OCI-LY3 (cell line): ENCODE measurements around the gene GLIS1.

ENCODE experiments used
- H2AFZ ChIP-seq: fragments of 200-600, 300-600 bp; shearing (Covaris generic); 2 replicates; pipeline ENCODE4 v1.6.0; 2014; ENCODE audit warnings: antibody characterized with exemption, low read depth, low read length
- H3K27ac ChIP-seq: fragments of 200-600, 300-600 bp; sonication (generic); 2 replicates; pipeline ENCODE4 v1.5.1; 2014; ENCODE audit warnings: mild to moderate bottlenecking, low read length, moderate library complexity, mixed read lengths
- H3K27me3 ChIP-seq: fragments of 200-600, 300-600 bp; sonication (generic); 2 replicates; pipeline ENCODE4 v1.6.1; 2014; ENCODE audit warnings: low read depth, low read length, mixed read lengths
- H3K36me3 ChIP-seq: fragments of 200-600, 300-600 bp; sonication (generic); replicated peaks from 2 replicates; pipeline ENCODE3; 2014; ENCODE audit warnings: low read depth, low read length, mixed read lengths
- H3K4me1 ChIP-seq: fragments of 300-600, 200-600 bp; sonication (generic); 2 replicates; pipeline ENCODE4 v1.6.1; 2014; ENCODE audit warnings: low read length, mixed read lengths
- H3K4me2 ChIP-seq: fragments of 200-600, 300-600 bp; sonication (generic); 2 replicates; pipeline ENCODE4 v1.6.1; 2014; ENCODE audit warnings: low read length, mixed read lengths
- H3K4me3 ChIP-seq: fragments of 300-600, 200-600 bp; sonication (generic); 2 replicates; pipeline ENCODE4 v1.5.1; 2014; ENCODE audit warnings: antibody characterized with exemption, mild to moderate bottlenecking, low read length, moderate library complexity
- H3K79me2 ChIP-seq: fragments of 300-600, 200-600 bp; shearing (Covaris generic); 2 replicates; pipeline ENCODE4 v1.6.1; 2014; ENCODE audit warnings: mild to moderate bottlenecking, low read length, mixed read lengths
- H3K9ac ChIP-seq: fragments of 300-600, 200-600 bp; shearing (Covaris generic); 2 replicates; pipeline ENCODE4 v1.6.0; 2014; ENCODE audit warnings: mild to moderate bottlenecking, low read length, moderate library complexity
- H3K9me3 ChIP-seq: fragments of 200-600, 300-600 bp; shearing (Covaris generic); 2 replicates; pipeline ENCODE4 v1.6.1; 2014; ENCODE audit warnings: low read length, mixed read lengths; ENCODE audit not compliant: insufficient read depth
- H4K20me1 ChIP-seq: fragments of 200-600, 300-600 bp; sonication (generic); 2 replicates; pipeline ENCODE4 v1.6.1; 2016; ENCODE audit warnings: low read length, mixed read lengths; ENCODE audit not compliant: insufficient read depth
- CTCF ChIP-seq: fragments of 200-600, 300-600 bp; sonication (generic); IDR thresholded peaks from 2 replicates; pipeline ENCODE4 v1.5.1; 2014; ENCODE audit warnings: antibody characterized with exemption, low read length, low read depth
- EZH2phosphoT487 ChIP-seq: fragments of 200-600 bp; shearing (Covaris generic); IDR thresholded peaks from 2 replicates; pipeline ENCODE4 v1.6.1; 2018; ENCODE audit warnings: antibody characterized with exemption, mixed run types, low read depth

Gene GLIS1

GRCh38 chr1:53619367-53620060 lies 119.5 kb downstream of the GLIS1 start:
- no peak for TF ChIP-seq CTCF
- H3K79me2 ChIP-seq = no peaks in the 10 kb centered on the region
- no peak overlapping the region for H3K4me2 ChIP-seq
- H3K4me3 ChIP-seq = no peak overlapping the region
- no peaks in the 10 kb centered on the region for H3K27me3 ChIP-seq
- H3K9ac ChIP-seq = no peak overlapping the region
- H3K9me3 ChIP-seq = no peaks in the 10 kb centered on the region
- peaks cover 11% of the 10 kb centered on the region for H3K4me1 ChIP-seq
- H2AFZ ChIP-seq = no peak overlapping the region
- no peaks in the 10 kb centered on the region for H3K36me3 ChIP-seq
- no peaks in the 10 kb centered on the region for H4K20me1 ChIP-seq
- no peak overlapping the region for H3K27ac ChIP-seq

GRCh38 chr1:53618500-53619366 lies 120.2 kb downstream of the GLIS1 start:
- H3K4me1 ChIP-seq = peaks cover 12% of the 10 kb centered on the region
- no peak overlapping the region for H3K4me3 ChIP-seq
- H3K9me3 ChIP-seq = no peaks in the 10 kb centered on the region
- H3K27me3 ChIP-seq = no peaks in the 10 kb centered on the region
- no peaks in the 10 kb centered on the region for H4K20me1 ChIP-seq
- TF ChIP-seq EZH2phosphoT487 = no peak
- no peak for TF ChIP-seq CTCF
- H3K36me3 ChIP-seq = no peaks in the 10 kb centered on the region
- no peak overlapping the region for H2AFZ ChIP-seq
- H3K27ac ChIP-seq = no peak overlapping the region
- H3K9ac ChIP-seq = no peak overlapping the region
- no peaks in the 10 kb centered on the region for H3K79me2 ChIP-seq
- no peak overlapping the region for H3K4me2 ChIP-seq

- Histone ChIP-seq H3K36me3 (no peaks in the 10 kb centered on the region), H2AFZ (no peak overlapping the region), H3K4me2 (no peak overlapping the region), H3K9me3 (no peaks in the 10 kb centered on the region), H3K4me1 (peaks cover 19% of the 10 kb centered on the region), H3K27me3 (no peaks in the 10 kb centered on the region), H3K79me2 (no peaks in the 10 kb centered on the region), H3K4me3 (no peak overlapping the region), H4K20me1 (no peaks in the 10 kb centered on the region), H3K9ac (no peak overlapping the region), H3K27ac (no peak overlapping the region)
- TF ChIP-seq CTCF (no peak), EZH2phosphoT487 (no peak)
These were observed 121.0 kb downstream of the GLIS1 start for GRCh38 chr1:53617851-53618499.

GRCh38 chr1:53617382-53617781 lies 121.6 kb downstream of the GLIS1 start:
- no peak overlapping the region for H3K4me2 ChIP-seq
- TF ChIP-seq EZH2phosphoT487 (no peak), CTCF (no peak)
- no peaks in the 10 kb centered on the region for H3K9me3 ChIP-seq
- no peaks in the 10 kb centered on the region for H3K27me3 ChIP-seq
- no peak overlapping the region for H3K27ac ChIP-seq
- no peaks in the 10 kb centered on the region for H3K36me3 ChIP-seq
- H2AFZ ChIP-seq = no peak overlapping the region
- H3K9ac ChIP-seq = no peak overlapping the region
- no peaks in the 10 kb centered on the region for H3K79me2 ChIP-seq
- H4K20me1 ChIP-seq = no peaks in the 10 kb centered on the region
- no peak overlapping the region for H3K4me3 ChIP-seq
- peaks cover 19% of the 10 kb centered on the region for H3K4me1 ChIP-seq
